CD8-positive, alpha-beta memory T cell (primary cell): ENCODE results near the gene CYP3A5. TPM values are rescaled to one million over a fixed set of nuclear protein-coding genes. Genes with fewer than 3 reads are reported as not detected.

ENCODE experiments used
- CTCF ChIA-PET: fragments of 350-600 bp; sonication (Branson Sonifier 250); formaldehyde crosslinking; loops from one replicate; lab custom pipeline; 2021; ENCODE audit warnings: antibody characterized with exemption; lab: Charles Lee
- POLR2A ChIA-PET: fragments of 350-600 bp; sonication (Branson Sonifier 250); formaldehyde crosslinking; loops from one replicate; lab custom pipeline; 2021; ENCODE audit warnings: antibody characterized with exemption; lab: Charles Lee
- DNase-seq, 5 donors: peaks; one replicate each; pipeline versions ENCODE4 v3.0.0 to v3.0.0-alpha.2; 2020 to 2022; ENCODE audit warnings: mixed read lengths in 1 of 5
- H3K27ac ChIP-seq: one replicate; pipeline ENCODE4 v1.7.0; 2013; ENCODE audit warnings: low read depth, mild to moderate bottlenecking, low read length, moderate library complexity
- H3K27me3 ChIP-seq: 2 replicates; pipeline ENCODE4 v1.7.0; 2013; ENCODE audit warnings: low read length, mild to moderate bottlenecking; ENCODE audit not compliant: insufficient read depth, poor library complexity, severe bottlenecking
- H3K36me3 ChIP-seq: 2 replicates; pipeline ENCODE4 v1.7.0; 2013; ENCODE audit warnings: mild to moderate bottlenecking, low read length, moderate library complexity; ENCODE audit not compliant: insufficient read depth
- H3K4me1 ChIP-seq: 2 replicates; pipeline ENCODE4 v1.7.0; 2013; ENCODE audit warnings: mild to moderate bottlenecking, low read length, moderate library complexity; ENCODE audit not compliant: insufficient read depth
- H3K4me3 ChIP-seq: 2 replicates; pipeline ENCODE4 v1.7.0; 2013; ENCODE audit warnings: mild to moderate bottlenecking, low read length
- H3K9me3 ChIP-seq: 2 replicates; pipeline ENCODE4 v1.7.0; 2013; ENCODE audit warnings: mild to moderate bottlenecking, low read length
- H3K27ac Mint-ChIP-seq, 8 donors: one replicate each; pipeline ENCODE4 v1.8.0; 2020 to 2021; ENCODE audit warnings: mixed read lengths in 8 of 8, mild to moderate bottlenecking in 6 of 8, inconsistent platforms in 3 of 8, moderate library complexity in 3 of 8
- H3K27me3 Mint-ChIP-seq, 2 donors: one replicate each; pipeline ENCODE4 v1.8.0; 2020 to 2021; ENCODE audit warnings: mixed read lengths in 2 of 2, mild to moderate bottlenecking in 1 of 2, moderate library complexity in 1 of 2
- H3K36me3 Mint-ChIP-seq, 3 donors: one replicate each; pipeline ENCODE4 v1.8.0; 2020 to 2021; ENCODE audit warnings: mixed read lengths in 3 of 3, inconsistent platforms in 1 of 3, mild to moderate bottlenecking in 1 of 3
- H3K4me1 Mint-ChIP-seq, 3 donors: one replicate each; pipeline ENCODE4 v1.8.0; 2020 to 2021; ENCODE audit warnings: mixed read lengths in 3 of 3, inconsistent platforms in 1 of 3, mild to moderate bottlenecking in 1 of 3
- H3K4me3 Mint-ChIP-seq, 7 donors: one replicate each; pipeline ENCODE4 v1.8.0; 2020 to 2021; ENCODE audit warnings: mixed read lengths in 7 of 7, mild to moderate bottlenecking in 6 of 7, moderate library complexity in 4 of 7, inconsistent platforms in 2 of 7
- H3K9me3 Mint-ChIP-seq, 5 donors: one replicate each; pipeline ENCODE4 v1.8.0; 2020 to 2022; ENCODE audit warnings: mixed read lengths in 5 of 5, mild to moderate bottlenecking in 3 of 5, moderate library complexity in 2 of 5, inconsistent platforms in 1 of 5
- polyA plus RNA-seq: library from polyadenylated mRNA; unstranded; fragments of 300-500 nt; fragmentation: Illumina TruSeq; gene quantifications from one replicate; pipeline ENCODE4 v1.2.3, GENCODE V29; 2021
- total RNA-seq, 2 experiments: library from RNA; stranded (reverse); gene quantifications; one replicate each; pipeline ENCODE4 v1.2.3, GENCODE V29; 2021

CYP3A5 gene
- total and polyA plus RNA-seq, 3 experiments from 2014 or later, result 0.16 TPM; not detected in 2

DNA sequence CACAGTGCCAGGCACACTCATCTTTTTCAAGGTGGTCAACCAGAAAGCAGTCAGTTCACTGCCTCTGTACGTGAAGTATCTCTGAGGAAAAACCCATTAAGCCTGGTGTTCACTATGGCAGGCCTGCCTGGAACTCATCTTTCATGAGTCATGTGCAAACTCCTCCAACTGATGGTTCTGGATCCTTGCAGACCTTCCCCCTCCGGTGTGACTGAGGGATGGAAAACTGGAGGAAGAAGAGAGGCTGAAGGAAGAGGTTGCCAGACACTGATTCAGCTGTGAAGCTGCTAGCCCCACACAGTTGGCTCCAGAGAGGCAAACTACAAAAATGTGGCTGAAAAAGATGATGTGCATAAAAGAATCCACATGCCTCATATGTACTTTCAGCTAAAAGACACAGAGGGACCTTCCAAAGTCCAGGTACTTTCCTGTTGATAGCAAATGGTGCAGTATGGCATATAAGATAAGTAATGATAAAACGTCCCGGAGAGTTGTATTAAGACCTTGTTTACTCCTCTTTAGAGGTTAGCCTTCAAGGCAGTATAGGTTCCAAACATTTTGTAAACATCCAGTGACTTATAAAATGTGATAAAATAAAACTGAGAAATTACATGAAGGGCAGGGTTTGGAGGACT is 2.7 kb downstream of the CYP3A5 start:
- H3K36me3 Mint-ChIP-seq, result peaks cover 0 to 8% (median 5%) of the 10 kb centered on the region in 3 donors
- POLR2A ChIA-PET, result no interaction called here
- peaks cover 8 to 20% (median 14%) of the 10 kb centered on the region in 3 donors for H3K4me1 Mint-ChIP-seq
- CTCF ChIA-PET, result no interaction called here
- Histone ChIP-seq H3K27me3 (no peaks in the 10 kb centered on the region), H3K4me1 (peaks cover 3% of the 10 kb centered on the region), H3K9me3 (no peaks in the 10 kb centered on the region), H3K27ac (no peak overlapping the region), H3K36me3 (no peaks in the 10 kb centered on the region), H3K4me3 (no peak overlapping the region)
- peaks cover 0 to 4% of the 10 kb centered on the region in 2 donors for H3K27me3 Mint-ChIP-seq
- DNase-seq, result no peak
- H3K9me3 Mint-ChIP-seq, result no peaks in the 10 kb centered on the region
- no peak overlapping the region for H3K4me3 Mint-ChIP-seq
- H3K27ac Mint-ChIP-seq, result no peak overlapping the region

DNA sequence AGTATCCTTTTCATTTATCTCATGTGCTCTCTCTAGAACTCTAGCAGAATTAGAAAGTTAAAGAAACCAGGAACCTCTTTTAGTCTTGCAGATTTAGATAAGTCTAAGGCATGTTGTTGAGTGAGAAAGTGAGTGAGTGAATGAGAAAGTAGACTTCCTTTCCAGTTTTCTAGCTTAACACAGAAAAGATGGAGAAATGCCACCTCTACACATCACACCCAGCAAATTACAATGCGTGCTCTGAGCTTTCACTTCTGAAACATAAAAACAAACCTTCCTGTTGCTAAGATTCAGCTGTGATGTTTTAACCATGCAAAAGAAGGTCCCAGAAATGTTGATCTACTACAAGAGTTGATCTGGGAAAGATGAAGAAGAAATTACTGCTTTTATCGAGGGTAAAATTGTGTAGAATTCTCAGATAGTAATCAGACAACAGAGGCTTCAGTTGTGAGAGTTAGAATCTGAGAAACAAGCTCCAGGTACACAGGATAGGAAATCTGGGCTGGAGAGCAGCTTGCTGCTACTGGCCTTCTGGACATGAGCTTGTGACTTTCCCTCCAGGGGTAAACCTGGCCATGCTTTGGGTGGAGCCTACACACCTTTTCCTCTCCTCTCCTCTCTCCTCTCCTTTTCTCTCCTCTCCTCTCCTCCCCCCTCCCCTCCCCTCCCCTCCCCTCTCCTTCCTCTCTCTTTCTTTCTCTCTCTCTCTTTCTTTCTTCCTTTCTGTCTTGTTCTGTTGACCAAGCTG is 4.6 kb downstream of the CYP3A5 start:
- Mint-ChIP-seq H3K4me3 (peak overlapping the region in 1 of 7 donors; percentile 28), H3K36me3 (peaks cover 0 to 2% (median under 1%) of the 10 kb centered on the region in 3 donors), H3K4me1 (peaks cover 8 to 20% (median 14%) of the 10 kb centered on the region in 3 donors), H3K27ac (peak overlapping the region in 7 of 8 donors; percentile 52 to 89 (median 67)), H3K27me3 (no peaks in the 10 kb centered on the region), H3K9me3 (no peaks in the 10 kb centered on the region)
- Histone ChIP-seq H3K4me3 (no peak overlapping the region), H3K4me1 (peaks cover 3% of the 10 kb centered on the region), H3K9me3 (no peaks in the 10 kb centered on the region), H3K27me3 (no peaks in the 10 kb centered on the region), H3K27ac (no peak overlapping the region), H3K36me3 (no peaks in the 10 kb centered on the region)
- CTCF ChIA-PET, result interaction anchor here (1.7 kb wide), 1 partner anchor 18 kb away, joined by 4 read pairs; no protein-coding TSS in a partner anchor
- DNase-seq, result peak in 1 of 5 donors; percentile 10
- POLR2A ChIA-PET, result no interaction called here

- Histone ChIP-seq H3K4me1 (peaks cover 3% of the 10 kb centered on the region), H3K27me3 (no peaks in the 10 kb centered on the region), H3K27ac (no peak overlapping the region), H3K36me3 (no peaks in the 10 kb centered on the region), H3K9me3 (no peaks in the 10 kb centered on the region), H3K4me3 (no peak overlapping the region)
- Mint-ChIP-seq H3K27ac (no peak overlapping the region), H3K27me3 (no peaks in the 10 kb centered on the region), H3K4me3 (no peak overlapping the region), H3K4me1 (peaks cover 8 to 20% (median 14%) of the 10 kb centered on the region in 3 donors), H3K36me3 (peaks cover 0 to 18% (median 2%) of the 10 kb centered on the region in 3 donors), H3K9me3 (no peaks in the 10 kb centered on the region)
- POLR2A ChIA-PET, result no interaction called here
- DNase-seq, result no peak
- CTCF ChIA-PET, result no interaction called here
These were observed 7.2 kb downstream of the CYP3A5 start for GRCh38 chr7:99672573-99672972.

GRCh38 chr7:99669782-99670181 is 10.0 kb downstream of the CYP3A5 start:
- H3K36me3 ChIP-seq, result no peaks in the 10 kb centered on the region
- no peaks in the 10 kb centered on the region for H3K27me3 ChIP-seq
- H3K27ac Mint-ChIP-seq, result no peak overlapping the region
- no peaks in the 10 kb centered on the region for H3K9me3 Mint-ChIP-seq
- H3K27ac ChIP-seq, result no peak overlapping the region
- H3K9me3 ChIP-seq, result no peaks in the 10 kb centered on the region
- ChIA-PET POLR2A (no interaction called here), CTCF (no interaction called here)
- H3K4me3 ChIP-seq, result no peak overlapping the region
- peaks cover 1 to 2% (median 2%) of the 10 kb centered on the region in 3 donors for H3K4me1 Mint-ChIP-seq
- DNase-seq, result no peak
- H3K36me3 Mint-ChIP-seq, result peaks cover 0 to 25% (median 5%) of the 10 kb centered on the region in 3 donors
- no peaks in the 10 kb centered on the region for H3K27me3 Mint-ChIP-seq
- no peak overlapping the region for H3K4me3 Mint-ChIP-seq
- peaks cover 2% of the 10 kb centered on the region for H3K4me1 ChIP-seq

DNA sequence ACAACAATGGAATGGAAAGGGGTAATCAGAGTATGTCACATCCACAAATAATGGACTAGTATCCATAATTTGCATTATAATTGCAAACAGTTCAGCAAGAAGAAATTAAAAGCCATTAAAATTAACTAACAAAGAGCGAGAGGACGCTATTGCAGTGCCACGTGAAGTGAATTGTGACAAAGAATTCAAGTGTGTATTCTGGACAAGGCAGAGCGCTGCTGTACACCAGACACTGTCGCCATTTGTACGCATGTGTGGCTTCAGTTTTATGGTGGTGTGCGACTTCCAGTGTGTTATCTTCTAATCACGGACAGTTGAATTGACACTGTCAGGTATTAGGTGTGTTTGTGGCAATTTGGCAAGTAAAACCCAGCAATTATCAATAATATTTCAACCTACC is 11.3 kb downstream of the CYP3A5 start:
- H3K4me1 Mint-ChIP-seq, result no peaks in the 10 kb centered on the region
- POLR2A ChIA-PET, result no interaction called here

DNA sequence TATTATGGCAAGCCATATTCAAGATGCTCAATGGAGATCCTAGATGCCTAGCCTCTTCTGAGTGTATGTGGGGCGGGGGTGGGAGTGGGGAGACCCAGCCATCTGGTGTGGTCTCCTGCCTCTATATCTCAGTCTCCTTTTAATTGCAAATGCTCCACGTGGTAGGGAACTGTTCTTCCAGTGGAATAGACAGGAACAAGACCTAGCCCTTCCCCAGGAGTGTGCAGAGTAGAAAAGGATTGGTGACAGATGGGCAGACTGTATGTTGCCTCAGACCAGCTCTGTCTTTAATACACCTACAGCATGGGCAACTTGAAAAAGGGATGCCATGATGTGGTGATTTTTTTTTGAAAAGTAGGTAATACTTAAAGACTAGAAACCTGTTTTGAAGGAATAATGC is 12.6 kb downstream of the CYP3A5 start:
- H3K36me3 ChIP-seq, result no peaks in the 10 kb centered on the region
- H3K27ac ChIP-seq, result no peak overlapping the region
- H3K27me3 ChIP-seq, result no peaks in the 10 kb centered on the region
- no peaks in the 10 kb centered on the region for H3K4me1 Mint-ChIP-seq
- no peaks in the 10 kb centered on the region for H3K9me3 ChIP-seq
- ChIA-PET CTCF (interaction anchor here (0.6 kb wide), 1 partner anchor 220 kb away, joined by 3 read pairs; no protein-coding TSS in a partner anchor), POLR2A (no interaction called here)
- peaks cover 0 to 40% (median 14%) of the 10 kb centered on the region in 3 donors for H3K36me3 Mint-ChIP-seq
- no peaks in the 10 kb centered on the region for H3K27me3 Mint-ChIP-seq
- DNase-seq, result no peak
- H3K4me1 ChIP-seq, result no peaks in the 10 kb centered on the region
- H3K9me3 Mint-ChIP-seq, result no peaks in the 10 kb centered on the region
- H3K4me3 Mint-ChIP-seq, result no peak overlapping the region
- no peak overlapping the region for H3K27ac Mint-ChIP-seq
- no peak overlapping the region for H3K4me3 ChIP-seq

More for the DNA sequence above, 11.3 kb downstream of the CYP3A5 start:
- Histone ChIP-seq H3K9me3 (no peaks in the 10 kb centered on the region), H3K27ac (no peak overlapping the region), H3K4me3 (no peak overlapping the region), H3K36me3 (no peaks in the 10 kb centered on the region), H3K27me3 (no peaks in the 10 kb centered on the region), H3K4me1 (no peaks in the 10 kb centered on the region)
- CTCF ChIA-PET, result no interaction called here
- Mint-ChIP-seq H3K9me3 (no peaks in the 10 kb centered on the region), H3K27ac (no peak overlapping the region), H3K36me3 (peaks cover 0 to 32% (median 9%) of the 10 kb centered on the region in 3 donors), H3K27me3 (no peaks in the 10 kb centered on the region), H3K4me3 (no peak overlapping the region)
- no peak for DNase-seq

DNA sequence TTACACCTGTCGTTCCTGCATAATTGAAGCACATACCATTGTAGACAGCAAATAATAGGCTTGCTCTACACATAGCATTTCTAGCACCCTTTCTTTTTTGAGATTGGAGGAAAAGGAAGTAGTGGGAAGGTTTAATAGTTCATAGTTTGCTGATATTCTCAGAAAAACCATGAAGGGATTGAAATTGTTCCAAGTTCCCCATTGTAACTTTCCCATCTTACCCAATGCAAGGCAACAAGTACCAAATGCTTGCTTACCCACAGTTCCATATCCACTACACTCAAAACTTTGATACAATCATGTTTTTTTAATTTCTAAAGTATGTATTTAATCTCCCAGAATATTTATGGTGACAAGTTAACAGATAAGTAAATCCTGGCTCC is 13.8 kb downstream of the CYP3A5 start:
- no peak for DNase-seq
- Mint-ChIP-seq H3K4me3 (no peak overlapping the region), H3K27ac (no peak overlapping the region), H3K4me1 (no peaks in the 10 kb centered on the region), H3K27me3 (no peaks in the 10 kb centered on the region), H3K36me3 (peaks cover 0 to 43% (median 19%) of the 10 kb centered on the region in 3 donors), H3K9me3 (no peaks in the 10 kb centered on the region)
- Histone ChIP-seq H3K27ac (no peak overlapping the region), H3K27me3 (no peaks in the 10 kb centered on the region), H3K4me3 (no peak overlapping the region), H3K9me3 (no peaks in the 10 kb centered on the region), H3K4me1 (no peaks in the 10 kb centered on the region), H3K36me3 (no peaks in the 10 kb centered on the region)
- ChIA-PET CTCF (no interaction called here), POLR2A (no interaction called here)

DNA sequence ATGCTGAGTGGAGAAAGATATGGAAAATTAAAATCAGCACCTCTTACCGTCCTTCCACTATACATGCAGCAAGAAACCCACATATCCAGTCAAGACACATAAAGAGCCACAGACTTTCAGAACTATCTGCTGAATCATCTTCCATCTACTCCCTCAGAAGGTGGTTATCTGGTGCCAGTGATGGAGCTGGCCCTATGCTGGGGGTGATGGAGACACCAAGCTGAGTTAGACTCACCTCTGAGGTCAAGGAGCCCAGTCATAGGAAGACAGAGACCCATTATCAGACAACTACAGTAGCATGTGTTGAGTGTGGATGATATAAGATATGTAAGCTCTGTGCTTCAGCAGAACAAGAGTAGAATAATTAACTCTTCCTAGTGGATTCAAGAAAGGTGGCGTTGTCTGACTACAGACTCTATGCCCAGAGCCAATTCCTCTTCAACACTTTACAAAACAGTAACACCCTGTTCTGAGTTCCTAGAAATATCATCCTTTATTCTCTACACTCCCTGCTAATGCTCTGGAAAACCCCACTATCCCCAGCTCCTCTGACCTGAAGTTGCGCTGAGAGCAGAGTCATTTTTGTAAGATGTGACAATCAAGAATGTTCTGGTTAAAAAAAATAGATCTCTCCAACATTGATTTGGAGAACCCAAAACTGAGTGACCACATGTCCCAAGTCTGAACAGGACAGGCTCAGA is 14.3 kb downstream of the CYP3A5 start:
- ChIA-PET CTCF (no interaction called here), POLR2A (no interaction called here)
- H3K4me1 ChIP-seq, result no peaks in the 10 kb centered on the region
- Mint-ChIP-seq H3K9me3 (no peaks in the 10 kb centered on the region), H3K36me3 (peaks cover 2 to 43% (median 21%) of the 10 kb centered on the region in 3 donors), H3K4me1 (no peaks in the 10 kb centered on the region), H3K27me3 (no peaks in the 10 kb centered on the region), H3K4me3 (no peak overlapping the region), H3K27ac (no peak overlapping the region)
- no peak overlapping the region for H3K4me3 ChIP-seq
- no peaks in the 10 kb centered on the region for H3K27me3 ChIP-seq
- no peaks in the 10 kb centered on the region for H3K36me3 ChIP-seq
- H3K27ac ChIP-seq, result no peak overlapping the region
- no peaks in the 10 kb centered on the region for H3K9me3 ChIP-seq
- DNase-seq, result no peak
